Bronchial epithelial cell (primary cell): Measurements from ENCODE around the gene LIN28B. TPM values are rescaled to one million over a fixed set of nuclear protein-coding genes. Genes with fewer than 3 reads are reported as not detected.
A peak's percentile ranks its signal among the peaks of the same experiment; 100 is the strongest.
"Not testable (repeated sequence)": the region's sequence is repeated elsewhere in the genome, so short reads cannot be mapped to it uniquely, and the experiment has no call there.

ENCODE experiments used
- DNase-seq: peaks from one replicate; pipeline ENCODE4 v3.0.0-alpha.2; 2010; ENCODE audit warnings: low read depth
- FAIRE-seq: peaks from 2 replicates; lab custom pipeline; 2011; peaks lifted over from hg19 to GRCh38; lab: Jason Lieb, UNC
- H3K27me3 ChIP-seq: 2 replicates; pipeline ENCODE4 v1.5.1; 2011; ENCODE audit warnings: low read length; ENCODE audit not compliant: control insufficient read depth, insufficient read depth
- H3K36me3 ChIP-seq: 2 replicates; pipeline ENCODE4 v1.5.1; 2011; ENCODE audit warnings: low read length; ENCODE audit not compliant: control insufficient read depth, insufficient read depth
- H3K4me3 ChIP-seq: 2 replicates; pipeline ENCODE4 v1.5.1; 2011; ENCODE audit warnings: mild to moderate bottlenecking, low read depth, low read length, control low read depth
- CTCF ChIP-seq: IDR thresholded peaks from 2 replicates; pipeline ENCODE4 v1.5.1; 2011; ENCODE audit warnings: mild to moderate bottlenecking, moderate library complexity, low read length, control low read depth, inconsistent platforms; ENCODE audit not compliant: insufficient read depth, severe bottlenecking
- total RNA-seq: library from RNA; depleted of rRNA; stranded (reverse); fragments of >200 nt; gene quantifications from 2 replicates; pipeline ENCODE4 v1.2.1, GENCODE V29; 2014

Gene LIN28B
- total RNA-seq, 1 donor from 2014 or later = not detected

- Histone ChIP-seq H3K27me3 (no peaks in the 10 kb centered on the region), H3K4me3 (no peak overlapping the region), H3K36me3 (no peaks in the 10 kb centered on the region)
- TF ChIP-seq CTCF = no peak
- FAIRE-seq = no peak
- no peak for DNase-seq
Measured at GRCh38 chr6:105068407-105068806, 111.5 kb downstream of the LIN28B start.

- FAIRE-seq (no peak), DNase-seq (peak; percentile 67)
- no peak for TF ChIP-seq CTCF
- no peaks in the 10 kb centered on the region for H3K27me3 ChIP-seq
- no peak overlapping the region for H3K4me3 ChIP-seq
- no peaks in the 10 kb centered on the region for H3K36me3 ChIP-seq
Measured at GRCh38 chr6:105069821-105070445, 113.0 kb downstream of the LIN28B start.

- DNase-seq = peak; percentile 88
- FAIRE-seq = no peak
Measured at GRCh38 chr6:105072798-105073199, 115.9 kb downstream of the LIN28B start.

GRCh38 chr6:105075210-105075609 is 118.3 kb downstream of the LIN28B start:
- Histone ChIP-seq H3K4me3 (no peak overlapping the region), H3K36me3 (no peaks in the 10 kb centered on the region), H3K27me3 (no peaks in the 10 kb centered on the region)
- FAIRE-seq (no peak), DNase-seq (no peak)
- no peak for TF ChIP-seq CTCF

More at GRCh38 chr6:105072798-105073199, 115.9 kb downstream of the LIN28B start:
- no peak overlapping the region for H3K4me3 ChIP-seq
- H3K36me3 ChIP-seq = no peaks in the 10 kb centered on the region
- no peak for TF ChIP-seq CTCF
- H3K27me3 ChIP-seq = no peaks in the 10 kb centered on the region

- not testable (repeated sequence) for DNase-seq, H3K27me3 ChIP-seq, H3K4me3 ChIP-seq, H3K36me3 ChIP-seq, FAIRE-seq
Measured at GRCh38 chr6:105076418-105076817, 119.5 kb downstream of the LIN28B start.

GRCh38 chr6:105077596-105078385 is 120.9 kb downstream of the LIN28B start:
- DNase-seq (peak; percentile 84), FAIRE-seq (no peak)
- H3K36me3 ChIP-seq = no peaks in the 10 kb centered on the region
- H3K27me3 ChIP-seq = no peaks in the 10 kb centered on the region
- no peak overlapping the region for H3K4me3 ChIP-seq
- TF ChIP-seq CTCF = peak; percentile 17
